Adrenal gland (tissue), 12 donors: ENCODE results near the gene NR2F1-AS1. TPM values are rescaled to one million over a fixed set of nuclear protein-coding genes. Genes with fewer than 3 reads are reported as not detected.

ENCODE experiments used
- DNase-seq, 7 donors: peaks; one replicate each; pipeline ENCODE4 v3.0.0-alpha.2; 2019 to 2020
- H3K27ac ChIP-seq, 5 donors: fragments of 200-600 bp; sonication (generic) in 4 of 5; 1 replicate in 3 of 5; 2 replicates in 2 of 5; pipeline versions ENCODE4 v1.5.1 to v1.8.0; 2016 to 2020; ENCODE audit warnings: mild to moderate bottlenecking in 1 of 5
- H3K27me3 ChIP-seq: fragments of 200-600 bp; 2 replicates; pipeline ENCODE4 v1.8.0; 2021
- H3K36me3 ChIP-seq, 2 donors: fragments of 200-600 bp; replicated peaks in 1 of 2; 1 replicate in 1 of 2; 2 replicates in 1 of 2; pipeline versions ENCODE4 v1.5.1 to v1.8.0; 2018 to 2022
- H3K4me1 ChIP-seq, 2 donors: fragments of 200-600 bp; replicated peaks in 1 of 2; 1 replicate in 1 of 2; 2 replicates in 1 of 2; pipeline versions ENCODE4 v1.5.1 to v1.8.0; 2018 to 2021
- H3K4me3 ChIP-seq, 4 donors: fragments of 200-600 bp; sonication (generic) in 3 of 4; one replicate each; pipeline ENCODE4 v1.5.1; 2016 to 2018
- H3K9me3 ChIP-seq, 3 donors: fragments of 200-600 bp; sonication (generic) in 1 of 3; replicated peaks in 1 of 3; 1 replicate in 2 of 3; 2 replicates in 1 of 3; pipeline versions ENCODE4 v1.5.1 to v1.8.0; 2016 to 2021
- POLR2A ChIP-seq, 2 donors: fragments of 450-650 bp; IDR thresholded peaks; one replicate each; pipeline ENCODE4 v1.6.1; 2017; ENCODE audit warnings: antibody characterized with exemption in 2 of 2, mild to moderate bottlenecking in 2 of 2, moderate library complexity in 1 of 2
- WGBS, 4 donors: extraction: QIAGEN DNeasy Blood & Tissue Kit in 2 of 4; methylation state at CpG; one replicate each; pipeline versions ENCODE4 v1.1.5 to v1.1.7; 2013 to 2017; 5-methylcytosine and 5-hydroxymethylcytosine counted together
- intact Hi-C, 2 donors: fragments of 100-400 bp; cut with DNase I; formaldehyde crosslinking; loops; one replicate each; pipeline versions ENCODE4 v1.14.1 to v1.15.0; 2022 to 2023
- polyA plus RNA-seq, 3 donors: library from polyadenylated mRNA; stranded (reverse); fragments of 200-250 nt in 2 of 3; fragments of 350-450 nt in 1 of 3; fragmentation: Illumina TruSeq in 1 of 3; extraction: RNeasy Lipid Tissue Mini Kit (QIAGEN cat#74804) in 1 of 3; gene quantifications; one replicate each; pipeline ENCODE4 v1.2.3, GENCODE V29; 2013 to 2014
- total RNA-seq, 9 donors: library from RNA; depleted of rRNA in 4 of 9; stranded (reverse); fragments of >200 nt in 4 of 9; fragments of 120-200 nt in 1 of 9; fragmentation: NEBNext Ultra II Directional in 1 of 9; extraction: Animal tissue kit (Norgen Biotek cat#: 25700) in 1 of 9; gene quantifications; one replicate each; pipeline versions ENCODE4 v1.1.0 to v1.2.4, GENCODE V29; 2013 to 2023
- TF ChIP-seq, protein P1 (sequence below), 6 experiments: fragments of 450-650 bp in 4 of 6; fragments of 200-600 bp in 2 of 6; sonication (generic) in 1 of 6; IDR thresholded peaks; 1 replicate in 5 of 6; 2 replicates in 1 of 6; pipeline versions ENCODE4 v1.5.1 to v1.8.0; 2016 to 2021; ENCODE audit warnings: antibody characterized with exemption in 6 of 6, mild to moderate bottlenecking in 2 of 6, moderate library complexity in 1 of 6
- donor health status: healthy with polysubstance abuse.
- donor health status: Bipolar disorder and iron deficiency.
- donor health status: DM: yes; HTN: yes; CAD: no.
- donor health status: DM: no; HTN: no; CAD: no.
- donor health status: DM: no; HTN: no; CAD: no.
- donor health status: DM: yes; HTN: yes; CAD: no.

The NR2F1-AS1 gene
- total and polyA plus RNA-seq, 12 donors: 13.2 to 107 (median 29.1) TPM

DNA sequence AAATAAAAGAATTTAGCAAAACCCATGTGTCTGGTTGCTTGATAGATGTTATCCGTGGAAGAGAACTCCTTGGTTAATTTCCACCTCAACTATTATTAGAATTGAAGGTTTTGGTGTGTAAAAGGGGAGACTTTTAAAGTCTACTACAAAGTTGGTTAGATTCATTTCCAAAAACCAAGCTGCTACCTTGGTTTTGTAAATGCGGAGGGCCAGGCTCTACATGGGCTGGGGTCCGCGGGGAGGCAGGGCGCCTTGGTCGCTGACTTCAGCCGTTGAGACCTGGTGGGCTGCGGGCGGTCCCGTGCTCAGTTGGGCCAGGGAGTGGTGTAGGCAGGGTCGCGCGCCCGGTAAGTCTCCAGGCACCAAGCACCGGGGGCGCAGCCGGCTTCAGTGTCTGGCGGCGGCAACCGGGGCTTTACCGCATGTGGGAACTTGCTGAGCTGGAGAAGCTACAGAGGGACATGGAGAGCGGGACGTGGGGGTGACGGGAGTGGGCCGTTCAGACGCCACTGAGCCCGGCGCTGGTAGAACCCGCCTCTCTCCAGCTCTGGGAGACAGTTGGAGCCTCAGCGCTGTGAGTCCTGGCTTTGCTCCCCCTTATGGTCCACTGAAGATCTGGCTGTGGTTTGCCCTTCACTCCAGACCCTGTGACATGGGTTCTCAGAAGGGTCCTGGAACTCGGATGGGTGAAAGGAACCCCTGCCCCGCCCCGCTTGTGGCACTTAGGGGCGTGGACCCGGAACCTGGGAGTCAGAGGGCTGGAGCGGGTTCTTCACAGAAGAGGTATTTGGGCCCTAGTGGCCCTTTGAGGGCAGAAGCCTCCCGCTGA is 13.8 kb upstream of the NR2F1-AS1 start:
- Histone ChIP-seq H3K9me3 (no peaks in the 10 kb centered on the region), H3K27me3 (no peaks in the 10 kb centered on the region), H3K4me3 (peak overlapping the region in 1 of 4 donors; percentile 36), H3K4me1 (no peaks in the 10 kb centered on the region), H3K36me3 (peaks cover 0 to 9% of the 10 kb centered on the region in 2 donors), H3K27ac (peak overlapping the region in 3 of 5 donors; percentile 15 to 76 (median 68))
- intact Hi-C loops: loop anchor here (10.0 kb wide), 2 partner anchors 200 to 320 kb away; no protein-coding TSS in a partner anchor
- 60 to 81% (median 67%) methylated on average over 18 to 37 of the region's 37 CpGs for WGBS, 4 donors
- TF ChIP-seq, protein P1, sequence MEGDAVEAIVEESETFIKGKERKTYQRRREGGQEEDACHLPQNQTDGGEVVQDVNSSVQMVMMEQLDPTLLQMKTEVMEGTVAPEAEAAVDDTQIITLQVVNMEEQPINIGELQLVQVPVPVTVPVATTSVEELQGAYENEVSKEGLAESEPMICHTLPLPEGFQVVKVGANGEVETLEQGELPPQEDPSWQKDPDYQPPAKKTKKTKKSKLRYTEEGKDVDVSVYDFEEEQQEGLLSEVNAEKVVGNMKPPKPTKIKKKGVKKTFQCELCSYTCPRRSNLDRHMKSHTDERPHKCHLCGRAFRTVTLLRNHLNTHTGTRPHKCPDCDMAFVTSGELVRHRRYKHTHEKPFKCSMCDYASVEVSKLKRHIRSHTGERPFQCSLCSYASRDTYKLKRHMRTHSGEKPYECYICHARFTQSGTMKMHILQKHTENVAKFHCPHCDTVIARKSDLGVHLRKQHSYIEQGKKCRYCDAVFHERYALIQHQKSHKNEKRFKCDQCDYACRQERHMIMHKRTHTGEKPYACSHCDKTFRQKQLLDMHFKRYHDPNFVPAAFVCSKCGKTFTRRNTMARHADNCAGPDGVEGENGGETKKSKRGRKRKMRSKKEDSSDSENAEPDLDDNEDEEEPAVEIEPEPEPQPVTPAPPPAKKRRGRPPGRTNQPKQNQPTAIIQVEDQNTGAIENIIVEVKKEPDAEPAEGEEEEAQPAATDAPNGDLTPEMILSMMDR (IDR thresholded peaks at IDR 0.05): no peak
- peak in 2 of 7 donors; percentile 17 to 52 for DNase-seq

DNA sequence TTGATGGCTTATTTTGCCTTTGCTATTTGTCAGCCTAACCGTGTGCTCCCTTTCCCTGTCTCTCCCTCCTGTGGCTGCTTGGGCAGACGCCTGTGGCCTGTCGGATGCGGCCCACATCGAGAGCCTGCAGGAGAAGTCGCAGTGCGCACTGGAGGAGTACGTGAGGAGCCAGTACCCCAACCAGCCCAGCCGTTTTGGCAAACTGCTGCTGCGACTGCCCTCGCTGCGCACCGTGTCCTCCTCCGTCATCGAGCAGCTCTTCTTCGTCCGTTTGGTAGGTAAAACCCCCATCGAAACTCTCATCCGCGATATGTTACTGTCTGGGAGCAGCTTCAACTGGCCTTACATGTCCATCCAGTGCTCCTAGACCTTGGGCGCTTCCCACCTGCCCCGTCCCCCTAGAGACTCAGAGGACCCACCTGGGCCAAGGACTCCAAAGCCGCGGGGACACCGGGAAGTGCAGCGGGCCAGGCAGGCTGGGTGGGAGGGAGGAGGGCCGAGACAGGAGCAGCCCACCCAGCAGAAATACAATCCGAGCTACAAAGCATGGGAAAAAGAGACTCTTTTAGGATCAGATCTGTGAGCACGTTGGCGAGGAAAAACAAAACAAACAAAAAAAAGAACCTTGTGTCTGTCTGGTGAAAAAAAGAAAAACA is 12.6 kb upstream of the NR2F1-AS1 start:
- peak in 1 of 7 donors; percentile 44 for DNase-seq
- WGBS, 4 donors: 45 to 82% (median 61%) methylated on average over 30 of the region's 30 CpGs
- intact Hi-C loops: loop anchor here (10.0 kb wide), 2 partner anchors 201 to 321 kb away; no protein-coding TSS in a partner anchor
- H3K4me1 ChIP-seq: no peaks in the 10 kb centered on the region
- H3K36me3 ChIP-seq: peaks cover 0 to 9% of the 10 kb centered on the region in 2 donors
- peak overlapping the region in 3 of 5 donors; percentile 19 to 54 (median 53) for H3K27ac ChIP-seq
- peak overlapping the region in 1 of 4 donors; percentile 36 for H3K4me3 ChIP-seq
- H3K27me3 ChIP-seq: no peaks in the 10 kb centered on the region
- no peak for TF ChIP-seq POLR2A (IDR thresholded peaks at IDR 0.05)
- TF ChIP-seq, protein P1 (IDR thresholded peaks at IDR 0.05): no peak
- no peaks in the 10 kb centered on the region for H3K9me3 ChIP-seq

DNA sequence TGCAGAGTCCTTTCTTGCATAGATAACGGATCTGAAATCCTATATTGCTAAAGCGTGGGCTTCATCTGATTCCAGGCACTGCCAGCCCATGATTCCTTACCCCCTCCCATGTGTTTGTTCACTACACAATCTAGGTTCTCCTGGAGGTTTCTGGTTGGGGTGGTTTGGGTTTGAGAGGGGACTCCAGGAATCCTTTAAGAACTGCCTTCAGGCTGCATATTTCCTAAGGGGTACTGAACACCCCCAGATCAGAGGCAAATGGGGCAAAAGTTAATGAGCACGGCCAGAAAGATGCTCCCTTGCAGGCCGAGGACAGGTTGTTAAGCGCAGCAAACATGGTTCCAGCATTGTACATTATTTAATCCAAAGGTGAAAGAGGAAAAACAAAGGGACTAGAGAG is 11.9 kb upstream of the NR2F1-AS1 start:
- peak in 1 of 7 donors; percentile 24 for DNase-seq
- TF ChIP-seq, protein P1 (IDR thresholded peaks at IDR 0.05): no peak
- no peak for TF ChIP-seq POLR2A (IDR thresholded peaks at IDR 0.05)
- H3K4me1 ChIP-seq: peaks cover 0 to 2% of the 10 kb centered on the region in 2 donors
- peak overlapping the region in 2 of 5 donors; percentile 30 to 57 for H3K27ac ChIP-seq
- H3K36me3 ChIP-seq: peaks cover 0 to 9% of the 10 kb centered on the region in 2 donors
- 59 to 80% (median 68%) methylated on average over 5 of the region's 5 CpGs for WGBS, 4 donors
- intact Hi-C loops: loop anchor here (10.0 kb wide), 2 partner anchors 202 to 322 kb away; no protein-coding TSS in a partner anchor
- peak overlapping the region in 1 of 4 donors; percentile 36 for H3K4me3 ChIP-seq
- no peaks in the 10 kb centered on the region for H3K9me3 ChIP-seq
- H3K27me3 ChIP-seq: no peaks in the 10 kb centered on the region
